Stimulated activated CD4-positive, alpha-beta T cell treated with anti-CD3 and anti-CD28 coated beads, Interleukin-1b, Interleukin-23, amount 100 ng/mL, for 4 hours (primary cell): ENCODE measurements around the gene MMP28.

Experiments
- DNase-seq, 2 donors: peaks; one replicate each; pipeline ENCODE4 v3.0.0-alpha.2; 2020; ENCODE audit warnings: low read depth in 2 of 2

The MMP28 gene, protein sequence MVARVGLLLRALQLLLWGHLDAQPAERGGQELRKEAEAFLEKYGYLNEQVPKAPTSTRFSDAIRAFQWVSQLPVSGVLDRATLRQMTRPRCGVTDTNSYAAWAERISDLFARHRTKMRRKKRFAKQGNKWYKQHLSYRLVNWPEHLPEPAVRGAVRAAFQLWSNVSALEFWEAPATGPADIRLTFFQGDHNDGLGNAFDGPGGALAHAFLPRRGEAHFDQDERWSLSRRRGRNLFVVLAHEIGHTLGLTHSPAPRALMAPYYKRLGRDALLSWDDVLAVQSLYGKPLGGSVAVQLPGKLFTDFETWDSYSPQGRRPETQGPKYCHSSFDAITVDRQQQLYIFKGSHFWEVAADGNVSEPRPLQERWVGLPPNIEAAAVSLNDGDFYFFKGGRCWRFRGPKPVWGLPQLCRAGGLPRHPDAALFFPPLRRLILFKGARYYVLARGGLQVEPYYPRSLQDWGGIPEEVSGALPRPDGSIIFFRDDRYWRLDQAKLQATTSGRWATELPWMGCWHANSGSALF

DNA sequence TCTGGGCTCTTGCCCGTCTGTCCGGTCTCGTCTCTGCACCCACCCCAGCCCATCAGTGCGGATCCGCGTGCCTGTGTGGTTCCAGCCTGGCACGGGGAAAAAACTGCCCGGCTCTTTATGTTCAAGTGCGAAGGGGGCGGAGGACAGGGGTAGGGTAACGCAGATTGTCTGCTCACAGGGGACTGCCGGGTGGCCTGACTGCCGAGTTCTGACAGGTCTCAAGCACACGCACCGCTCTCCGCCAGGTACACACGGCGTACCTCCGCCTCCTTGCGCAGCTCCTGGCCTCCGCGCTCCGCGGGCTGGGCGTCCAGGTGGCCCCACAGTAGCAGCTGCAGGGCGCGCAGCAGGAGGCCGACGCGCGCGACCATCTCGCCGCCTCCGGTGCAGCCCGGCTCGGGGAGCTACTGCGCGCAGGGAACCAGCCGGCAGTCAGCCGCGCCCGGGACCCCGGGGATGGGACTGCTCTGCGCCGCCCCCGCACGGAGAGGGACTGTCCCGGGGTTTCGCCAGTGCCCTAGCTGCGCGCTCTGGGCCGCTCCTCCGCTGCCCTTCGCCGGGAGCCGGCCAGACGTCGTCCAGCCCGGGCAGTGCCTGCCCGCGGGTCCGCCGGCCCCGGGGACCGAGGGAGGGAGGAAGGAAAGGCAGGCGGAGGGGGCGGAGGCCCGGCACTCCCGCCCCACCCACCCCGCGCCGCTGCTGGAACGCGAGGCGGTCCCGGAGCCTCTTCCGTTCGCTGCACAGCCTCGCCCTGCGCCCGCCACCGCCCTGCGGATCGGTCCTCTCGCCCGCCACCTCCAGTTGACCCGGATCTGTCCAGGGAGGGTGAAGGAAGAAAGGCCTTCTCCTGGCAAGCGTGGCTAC lies at the start of gene MMP28:
MMP28 (minus strand) TSS at position 635 of the 864 bp plus-strand sequence; CDS start at position 371, 264 bp downstream.
- peak; percentile 23 to 46 for DNase-seq

DNA sequence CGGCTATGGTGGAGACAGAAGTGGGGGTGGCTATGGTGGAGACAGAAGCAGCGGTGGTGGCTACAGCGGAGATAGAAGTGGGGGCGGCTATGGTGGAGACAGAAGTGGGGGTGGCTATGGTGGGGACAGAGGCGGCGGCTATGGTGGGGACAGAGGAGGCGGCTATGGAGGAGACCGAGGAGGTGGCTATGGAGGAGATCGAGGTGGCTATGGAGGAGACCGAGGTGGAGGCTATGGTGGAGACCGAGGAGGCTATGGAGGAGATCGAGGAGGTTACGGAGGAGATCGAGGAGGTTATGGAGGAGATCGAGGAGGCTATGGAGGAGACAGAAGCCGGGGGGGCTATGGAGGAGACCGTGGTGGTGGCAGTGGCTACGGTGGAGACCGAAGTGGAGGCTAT lies 49.1 kb upstream of the MMP28 start:
- no peak for DNase-seq

DNA sequence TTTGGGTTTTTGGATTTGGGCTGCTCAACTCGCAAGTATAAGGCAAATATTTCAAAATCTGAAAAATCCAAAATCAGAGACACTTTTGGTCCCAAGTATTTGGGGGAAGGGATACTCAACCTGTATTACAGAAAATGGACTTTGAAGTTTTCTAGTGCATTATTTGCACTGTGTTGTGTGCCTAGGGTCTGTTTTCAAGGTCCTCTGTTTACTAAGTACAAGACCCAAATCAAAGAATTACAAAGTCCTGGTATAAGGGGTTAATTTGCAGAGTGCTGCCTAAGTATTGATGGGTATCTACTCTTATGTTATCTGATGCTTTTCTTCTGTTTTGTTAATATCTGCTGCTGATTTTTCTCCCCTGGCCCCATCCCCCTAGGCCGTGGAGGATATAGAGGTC lies 48.3 kb upstream of the MMP28 start:
- DNase-seq: no peak

DNA sequence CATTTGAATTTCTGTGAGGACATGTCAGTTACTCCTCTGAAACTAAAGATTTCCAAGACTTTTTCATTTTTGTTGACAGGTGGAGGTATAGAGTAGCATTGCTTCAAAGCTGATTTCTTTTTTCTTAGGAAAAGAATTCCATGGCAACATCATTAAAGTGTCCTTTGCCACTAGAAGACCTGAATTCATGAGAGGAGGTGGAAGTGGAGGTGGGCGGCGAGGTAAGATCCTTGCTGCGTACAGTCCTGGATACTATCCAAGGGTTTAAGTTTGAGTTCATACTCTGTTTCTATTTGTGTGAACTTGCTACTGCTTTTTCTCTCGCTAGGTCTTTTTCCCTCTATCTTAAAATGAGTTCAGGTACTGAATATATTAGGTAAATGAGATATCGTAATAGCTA lies 46.8 kb upstream of the MMP28 start:
- DNase-seq: no peak

DNA sequence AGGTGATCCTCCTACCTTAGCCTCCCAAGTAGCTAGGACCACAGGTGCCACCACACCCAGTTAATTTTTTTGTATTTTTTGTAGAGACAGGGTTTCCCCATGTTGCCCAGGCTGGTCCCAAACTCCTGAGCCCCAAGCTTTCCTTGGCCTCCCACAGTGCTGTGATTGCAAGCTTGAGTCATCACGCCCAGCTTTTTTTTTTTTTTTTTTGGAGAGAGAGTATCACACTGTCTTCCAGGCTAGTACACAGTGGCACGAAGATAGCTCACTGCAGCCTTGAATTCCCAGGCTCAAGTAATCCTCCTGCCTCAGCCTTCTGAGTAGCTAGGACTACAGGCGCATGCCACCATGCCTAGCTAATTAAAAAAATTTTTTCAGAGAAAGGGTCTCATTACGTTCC lies 46.1 kb upstream of the MMP28 start:
- DNase-seq: no peak

DNA sequence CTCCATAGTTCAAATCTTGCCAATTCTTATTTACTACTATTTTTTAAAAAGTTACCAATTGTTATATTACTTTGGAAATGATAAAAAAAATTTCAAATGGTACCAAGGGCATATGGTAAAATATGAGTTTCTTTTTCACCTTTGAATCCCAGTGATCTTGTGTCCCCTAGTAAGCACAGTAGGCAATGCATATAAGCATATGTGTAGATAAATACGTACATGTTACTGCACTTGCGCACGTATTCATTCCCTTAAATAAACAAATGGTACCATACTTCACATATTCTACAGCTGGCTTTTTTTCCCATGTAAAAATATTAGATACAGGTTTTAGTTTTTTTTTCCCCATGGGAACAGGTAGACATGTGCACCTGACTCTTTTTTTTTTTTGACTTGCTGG lies 45.7 kb upstream of the MMP28 start:
- no peak for DNase-seq

DNA sequence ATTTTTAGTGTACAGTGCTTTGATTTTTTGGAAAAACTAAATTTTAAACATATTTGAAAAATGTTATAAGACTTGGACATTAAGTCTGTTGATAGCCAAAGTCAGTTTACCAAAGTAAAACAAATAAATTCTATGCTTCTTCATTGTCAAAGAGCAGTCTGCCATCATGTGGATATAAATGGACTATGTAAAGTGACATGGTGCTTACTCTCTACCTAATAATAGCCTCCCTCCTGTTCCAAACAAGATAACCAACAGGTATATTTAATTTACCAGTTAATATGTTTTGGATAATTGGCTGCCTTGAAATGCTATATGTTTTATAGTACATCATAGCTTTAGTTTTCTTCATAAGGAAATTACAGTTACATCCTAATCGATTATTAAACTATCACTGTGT lies 29.8 kb upstream of the MMP28 start:
- no peak for DNase-seq

DNA sequence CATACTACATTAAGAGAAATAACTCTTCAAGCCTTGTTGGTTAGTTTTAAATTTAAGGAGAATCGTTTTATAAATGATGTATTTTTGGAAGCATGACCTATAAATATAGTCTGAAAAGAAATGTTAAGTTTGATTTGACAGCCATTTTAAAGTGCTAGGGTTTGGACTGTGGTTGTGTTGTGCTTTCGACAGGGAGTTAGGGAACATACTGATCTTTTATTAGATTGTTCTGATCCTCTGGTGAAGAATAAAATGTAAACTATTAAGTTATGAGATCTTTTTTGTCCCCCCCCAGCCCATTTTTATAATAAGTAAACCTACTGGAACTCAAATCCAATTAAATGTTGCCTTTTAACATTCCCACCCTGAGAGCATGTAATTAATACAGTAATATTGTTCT lies 25.9 kb upstream of the MMP28 start:
- DNase-seq: no peak

DNA sequence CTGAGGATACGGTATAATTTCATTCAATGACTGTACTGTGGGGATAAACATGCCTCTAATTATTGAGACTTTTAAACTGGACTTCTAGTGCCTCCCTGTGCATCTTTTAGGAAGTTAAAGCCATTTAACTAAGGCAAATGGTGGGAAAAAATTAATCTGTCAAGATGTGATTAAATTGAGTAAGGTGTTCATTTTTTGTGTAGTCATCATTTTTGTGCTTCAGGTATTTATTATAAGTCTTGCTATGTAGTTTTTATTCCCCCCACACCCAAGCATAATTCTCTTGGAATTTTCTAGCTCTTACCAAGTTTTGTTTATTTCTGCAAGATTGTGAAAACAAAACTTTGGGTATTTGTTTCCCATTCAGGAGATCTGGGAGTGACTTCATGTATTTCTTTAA lies 24.0 kb upstream of the MMP28 start:
- DNase-seq: no peak

DNA sequence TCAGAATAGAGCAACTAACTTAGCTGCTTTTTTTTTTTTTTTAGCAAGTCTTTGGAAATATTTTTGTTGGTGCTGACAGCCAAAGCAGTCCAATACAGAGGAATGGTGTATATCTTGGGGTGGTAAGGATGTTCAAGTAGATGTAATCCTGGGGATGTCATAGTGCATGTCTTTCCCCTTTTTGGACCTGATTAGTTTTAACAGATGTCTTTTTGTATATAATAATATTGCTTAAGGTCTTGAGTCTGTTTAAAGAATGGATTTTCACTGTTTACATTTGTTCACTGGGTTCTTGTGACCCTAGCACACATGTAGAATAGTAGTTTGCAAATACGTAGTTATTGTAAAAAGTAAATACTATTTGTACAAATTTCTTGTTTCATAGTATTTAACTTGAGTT lies 21.8 kb upstream of the MMP28 start:
- no peak for DNase-seq

DNA sequence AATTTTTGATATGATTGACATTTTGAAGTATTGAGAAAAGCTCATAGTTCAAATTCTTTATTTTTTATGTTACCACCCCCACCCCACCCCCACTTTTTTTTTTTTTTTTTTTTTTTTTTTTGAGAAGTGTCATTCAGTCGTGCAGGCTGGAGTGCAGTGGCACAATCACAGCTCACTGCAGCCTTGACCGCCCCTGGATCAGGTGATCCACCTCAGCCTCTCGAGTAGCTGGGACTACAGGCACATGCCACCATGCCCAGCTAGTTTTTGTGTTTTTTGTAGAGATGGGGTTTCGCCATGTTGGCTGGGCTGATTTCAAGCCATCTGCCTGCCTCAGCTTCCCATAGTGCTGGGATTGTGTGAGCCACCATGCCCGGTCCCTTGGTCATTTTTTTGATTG lies 21.3 kb upstream of the MMP28 start:
- DNase-seq: no peak

DNA sequence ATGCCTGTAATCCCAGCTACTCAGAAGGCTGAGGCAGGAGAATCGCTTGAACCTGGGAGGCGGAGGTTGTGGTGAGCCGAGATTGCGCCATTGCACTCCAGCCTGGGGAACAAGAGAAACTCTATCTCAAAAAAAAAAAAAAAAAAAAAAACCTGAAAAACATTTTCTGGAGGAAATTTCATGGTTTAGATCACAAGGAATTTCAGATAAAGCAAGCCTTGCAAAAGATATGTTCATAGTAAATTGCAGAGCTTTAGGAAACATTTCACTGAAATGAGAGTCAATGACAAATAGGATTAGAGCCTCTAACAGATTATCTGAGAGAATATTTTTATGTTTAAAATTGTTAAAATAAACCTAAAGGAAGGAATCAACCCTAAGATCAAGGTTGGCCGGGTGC lies 17.0 kb upstream of the MMP28 start:
- DNase-seq: no peak

DNA sequence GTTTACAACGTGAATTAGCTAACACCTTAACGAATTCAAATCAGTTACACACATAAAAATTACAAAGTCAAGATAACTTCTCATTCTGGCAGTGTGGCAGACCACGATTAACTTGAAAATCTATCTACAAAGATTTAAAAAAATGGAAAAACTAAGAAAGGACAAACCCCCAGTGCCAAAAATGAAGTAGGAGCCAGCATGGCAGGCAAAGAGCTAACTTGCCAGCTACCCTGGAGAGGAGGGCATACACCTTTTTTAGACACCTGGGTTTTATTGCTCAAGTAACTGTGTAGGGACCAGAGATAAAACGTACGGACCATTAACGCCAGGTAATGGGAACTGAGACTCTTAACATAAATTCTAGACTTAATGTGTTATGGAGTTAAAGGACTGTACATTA lies 16.3 kb upstream of the MMP28 start:
- no peak for DNase-seq

DNA sequence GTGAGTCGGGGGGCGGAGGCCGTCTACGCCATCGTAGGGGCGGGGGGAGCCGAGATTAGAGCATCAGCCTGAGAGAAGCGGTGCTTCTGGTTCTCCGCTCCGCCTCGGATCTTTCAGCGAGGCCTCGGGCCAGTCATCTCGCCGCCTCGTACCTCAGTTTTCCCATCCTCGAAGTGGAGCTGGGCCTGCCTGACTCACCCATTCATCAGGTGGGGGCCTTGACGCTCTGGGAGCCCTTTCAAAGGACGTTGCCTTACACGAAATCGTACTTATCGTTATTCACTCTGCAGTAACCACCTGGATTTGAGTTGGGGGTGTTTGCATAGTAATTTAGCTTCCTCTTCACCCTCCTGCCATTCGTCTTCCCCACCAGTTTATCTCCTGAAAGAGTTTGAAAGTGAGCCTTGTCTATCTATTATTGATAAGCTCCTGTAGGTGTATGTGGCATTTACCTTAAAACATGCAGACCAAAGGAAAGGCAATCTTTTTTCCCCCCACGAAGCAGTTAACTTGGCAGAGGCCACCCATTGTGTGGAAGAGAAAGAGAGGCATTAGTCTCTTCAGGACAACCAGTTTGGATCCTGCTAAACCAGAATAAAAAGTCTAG lies 14.5 kb upstream of the MMP28 start:
- DNase-seq: peak in 1 of 2 donors; percentile 18

DNA sequence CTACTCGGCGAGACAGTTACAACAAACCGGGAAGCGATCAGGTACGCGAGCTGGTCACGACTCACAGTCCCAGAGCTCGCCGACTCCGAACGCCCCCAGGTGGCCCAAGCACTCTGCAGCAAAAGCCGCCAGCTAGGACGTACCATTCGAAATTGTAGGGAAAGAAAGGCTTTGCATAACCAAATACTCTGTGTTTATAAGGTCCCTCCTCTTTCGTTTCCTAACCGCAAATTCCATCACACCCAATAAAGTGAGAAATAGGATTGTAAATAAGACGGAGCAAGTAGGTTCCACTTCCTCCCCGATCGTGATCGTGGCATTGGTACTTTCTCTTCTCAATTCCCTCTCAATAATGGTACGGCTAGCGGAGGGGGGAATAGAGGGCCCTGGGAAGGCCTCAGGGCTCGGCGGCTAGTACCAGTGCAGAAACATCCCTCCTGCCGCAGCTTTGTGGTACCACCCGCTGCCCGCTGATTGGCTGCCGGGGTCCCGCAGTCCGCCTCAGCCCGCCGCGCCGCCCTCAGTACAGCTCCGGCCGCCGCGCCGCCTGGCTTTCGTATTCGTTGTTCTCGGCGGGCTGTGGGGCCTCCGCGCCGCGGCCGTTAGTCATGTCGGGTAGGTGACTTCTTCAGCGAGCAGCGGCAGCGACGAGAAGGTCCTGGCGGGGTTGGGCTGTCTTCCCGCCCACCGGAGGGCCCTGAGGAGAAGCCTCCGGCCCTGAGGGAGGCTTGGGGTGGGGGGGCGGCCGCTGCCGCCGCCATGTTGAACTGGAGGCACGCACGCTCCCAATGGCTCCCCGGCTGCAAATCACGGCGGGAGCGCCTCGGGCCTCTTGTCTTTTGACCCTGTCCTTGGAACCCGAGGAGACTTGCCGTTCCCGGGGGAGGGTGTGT lies 13.8 kb upstream of the MMP28 start, which contains the start of gene TAF15:
TAF15 (plus strand) TSS at position 523 of the 893 bp plus-strand sequence; CDS start at position 609, 86 bp downstream.
- peak; percentile 88 for DNase-seq

DNA sequence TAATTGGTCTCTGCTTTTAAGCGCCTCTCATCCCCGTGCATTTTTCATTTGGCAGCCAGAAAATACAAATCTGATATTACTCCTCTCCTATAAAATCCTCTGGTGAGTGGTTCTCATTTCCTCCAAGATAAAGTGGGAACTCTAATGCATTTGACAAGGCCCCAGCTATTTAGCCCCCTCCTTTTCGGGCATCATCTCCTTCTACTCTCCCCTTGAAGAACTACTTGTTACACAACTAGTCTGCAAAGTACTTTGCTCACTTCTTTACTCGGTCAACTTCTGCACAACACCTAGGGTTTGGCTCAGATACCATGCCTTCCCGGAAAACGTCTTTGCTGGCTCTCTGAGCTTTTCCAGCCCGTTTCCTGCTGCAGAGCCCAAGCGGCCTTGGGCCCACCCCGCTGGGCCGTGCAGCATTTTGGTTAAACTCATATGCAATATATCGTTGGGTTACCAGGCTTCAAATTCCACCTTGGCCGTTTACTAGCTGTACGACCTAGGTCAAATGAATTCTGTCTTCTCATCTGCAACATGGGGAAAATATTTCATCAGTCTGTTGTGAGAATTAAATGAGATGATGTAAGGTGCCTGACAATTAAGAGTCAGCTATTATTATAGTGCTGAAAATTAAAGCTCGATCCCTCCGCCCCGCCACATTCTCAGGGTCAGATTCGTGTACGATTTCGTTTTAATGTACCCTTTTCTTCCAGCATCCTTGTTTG lies 13.0 kb upstream of the MMP28 start:
- no peak for DNase-seq

DNA sequence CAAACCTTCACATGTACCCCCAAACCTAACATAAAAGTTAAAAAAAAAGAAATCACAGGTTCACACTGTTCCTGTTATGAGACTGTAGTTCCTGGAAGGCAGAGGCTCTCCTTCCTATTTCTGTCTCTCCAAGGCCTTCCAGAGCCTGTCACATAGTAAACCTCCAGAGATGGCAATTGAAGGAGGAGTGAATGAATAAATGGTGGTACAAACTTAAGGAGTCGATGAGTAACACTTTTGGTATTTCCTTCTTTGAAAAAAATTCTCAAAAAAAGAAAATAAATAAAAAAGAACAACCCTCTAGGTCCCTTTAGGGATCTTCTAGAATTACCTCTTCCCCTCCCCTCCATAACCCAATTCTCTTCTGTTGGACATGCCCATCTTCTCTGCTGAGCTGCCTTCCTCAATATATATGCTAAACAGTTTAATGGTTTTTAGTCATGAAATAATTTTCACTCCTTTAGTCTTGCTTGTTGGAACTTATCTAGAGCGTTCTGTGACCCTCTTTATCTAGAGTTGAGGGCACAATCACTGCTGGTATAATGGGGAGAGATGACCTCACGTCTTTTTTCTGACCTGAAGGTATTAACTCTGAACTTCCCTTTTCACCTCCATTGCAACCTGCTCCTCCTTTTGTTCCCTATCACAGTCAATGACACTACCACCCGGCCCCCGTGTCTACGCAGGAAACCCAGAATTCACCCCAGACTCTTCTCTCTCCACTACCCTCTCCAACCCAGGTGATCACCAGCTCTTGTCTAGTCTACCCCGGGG lies 12.1 kb upstream of the MMP28 start:
- no peak for DNase-seq

DNA sequence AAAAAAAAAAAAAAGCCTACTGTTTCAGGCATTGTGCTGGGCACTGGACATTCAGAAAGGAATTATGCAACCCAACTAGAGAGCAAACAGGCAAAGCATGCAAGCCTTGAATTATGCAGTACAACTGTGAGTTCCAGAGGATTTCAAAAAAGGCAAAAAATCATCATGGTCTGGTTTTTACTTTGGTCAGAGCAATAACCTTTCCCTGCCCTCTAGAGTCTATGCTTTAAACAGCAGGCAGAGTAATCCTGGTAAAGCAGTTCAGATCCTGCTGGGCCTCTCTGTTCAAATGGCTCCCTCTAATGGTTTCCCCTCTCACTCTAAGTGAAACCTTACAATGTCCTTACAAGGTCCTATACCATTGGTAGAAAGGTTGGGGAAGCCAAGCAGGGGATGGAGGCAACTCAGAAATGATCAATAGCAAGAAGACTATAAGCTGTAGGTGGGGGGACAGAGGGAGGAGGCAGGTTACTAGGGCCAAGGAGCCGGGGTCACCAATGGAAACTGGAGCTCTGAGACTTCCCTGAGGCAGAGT lies 9.3 kb upstream of the MMP28 start:
- peak in 1 of 2 donors; percentile 34 for DNase-seq

DNA sequence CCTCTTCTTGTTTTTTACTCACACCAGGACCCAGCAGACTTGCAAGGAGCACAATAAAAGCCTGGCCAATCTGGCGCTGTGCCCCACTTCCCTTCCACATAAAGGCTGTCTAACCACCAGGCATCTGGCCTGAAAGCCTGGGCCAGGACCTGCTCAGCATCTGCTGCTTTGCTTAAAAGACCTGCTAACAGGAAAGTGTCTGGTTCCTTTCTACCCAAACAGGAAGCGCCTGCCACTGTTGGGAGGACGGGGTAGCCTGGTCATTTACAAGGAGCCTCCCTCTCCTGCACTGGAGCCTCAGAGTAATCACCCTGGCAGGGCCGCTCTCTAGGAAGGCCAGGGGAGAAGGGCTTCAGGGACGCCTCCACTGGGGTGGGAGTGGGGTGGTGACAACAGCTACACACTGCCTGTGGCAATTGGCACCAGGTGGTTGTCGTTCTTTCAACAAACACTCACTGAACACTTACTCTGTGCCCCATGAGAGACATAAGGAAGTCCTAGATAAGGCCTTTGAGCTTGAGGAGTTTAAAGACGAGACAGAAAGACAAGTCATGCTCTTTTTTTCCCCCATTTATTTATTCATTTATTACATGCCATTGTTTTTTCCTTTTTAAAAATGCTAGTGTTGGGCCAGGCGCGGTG lies 6.3 kb upstream of the MMP28 start:
- DNase-seq: no peak
